ENCODE measurements around the gene ETNK2.

GRCh38 chr1:204134103-204134502, 17.7 kb downstream of the ETNK2 start:
- no peak for TF ChIP-seq CTCF (IDR thresholded peaks at IDR 0.05)
- no peak for TF ChIP-seq POLR2A (IDR thresholded peaks at IDR 0.05)

Measured in right lobe of liver (tissue), 4 donors.